Gastroesophageal sphincter (tissue), 4 donors: ENCODE results near the gene DNAJC1. TPM values are rescaled to one million over a fixed set of nuclear protein-coding genes. Genes with fewer than 3 reads are reported as not detected.

ENCODE experiments used
- ATAC-seq: fragments of 150-250 bp; one replicate; pipeline ENCODE4 v1.9.1; 2016; ENCODE audit warnings: mild to moderate bottlenecking, moderate library complexity
- H3K27ac ChIP-seq, 4 donors: fragments of 200-600 bp; sonication (generic) in 3 of 4; 1 replicate in 3 of 4; 2 replicates in 1 of 4; pipeline ENCODE4 v1.5.1; 2016 to 2019
- H3K27me3 ChIP-seq: fragments of 200-600 bp; sonication (generic); one replicate; pipeline ENCODE4 v1.5.1; 2019
- H3K36me3 ChIP-seq, 2 donors: fragments of 200-600 bp; sonication (generic); one replicate each; pipeline ENCODE4 v1.5.1; 2019; ENCODE audit warnings: control low read depth in 1 of 2
- H3K4me1 ChIP-seq, 3 donors: fragments of 200-600 bp; sonication (generic); 1 replicate in 2 of 3; 2 replicates in 1 of 3; pipeline ENCODE4 v1.5.1; 2016 to 2019; ENCODE audit warnings: control low read depth in 2 of 3
- H3K4me3 ChIP-seq, 2 donors: fragments of 200-600 bp; sonication (generic); one replicate each; pipeline ENCODE4 v1.5.1; 2019; ENCODE audit warnings: mild to moderate bottlenecking in 1 of 2, moderate library complexity in 1 of 2
- H3K9me3 ChIP-seq, 3 donors: fragments of 200-600 bp; sonication (generic); one replicate each; pipeline ENCODE4 v1.5.1; 2017 to 2019; ENCODE audit warnings: control low read depth in 2 of 3
- EP300 ChIP-seq: sonication (generic); formaldehyde crosslinking; IDR thresholded peaks from one replicate; pipeline ENCODE4 v1.6.1; 2017; ENCODE audit warnings: antibody characterized with exemption, mild to moderate bottlenecking
- POLR2A ChIP-seq, 2 donors: fragments of 450-650 bp; IDR thresholded peaks; one replicate each; pipeline ENCODE4 v1.6.1; 2017; ENCODE audit warnings: antibody characterized with exemption in 2 of 2, mild to moderate bottlenecking in 2 of 2, moderate library complexity in 1 of 2
- POLR2AphosphoS5 ChIP-seq: sonication (generic); formaldehyde crosslinking; IDR thresholded peaks from one replicate; pipeline ENCODE4 v1.6.1; 2017; ENCODE audit warnings: antibody characterized with exemption
- WGBS, 2 donors: methylation state at CpG; one replicate each; pipeline ENCODE4 v1.1.5; 2018; ENCODE audit warnings: low coverage in 1 of 2; 5-methylcytosine and 5-hydroxymethylcytosine counted together
- total RNA-seq, 4 donors: library from RNA; depleted of rRNA; stranded (reverse); fragments of >200 nt; gene quantifications; one replicate each; pipeline ENCODE4 v1.1.0, GENCODE V29; 2016
- TF ChIP-seq, protein P1 (sequence below), 4 experiments: fragments of 200-600 bp in 2 of 4; fragments of 450-650 bp in 2 of 4; sonication (generic) in 1 of 4; IDR thresholded peaks; one replicate each; pipeline ENCODE4 v1.5.1; 2017 to 2019; ENCODE audit warnings: antibody characterized with exemption in 4 of 4, mild to moderate bottlenecking in 2 of 4, moderate library complexity in 2 of 4

The DNAJC1 gene
- total RNA-seq, 4 donors from 2014 or later = 40.8 to 87.0 (median 65.4) TPM

GRCh38 chr10:21791276-21791675 is 212.3 kb downstream of the DNAJC1 start:
- WGBS, 2 donors = 100% methylated on average over 2 of the region's 2 CpGs
- Histone ChIP-seq H3K9me3 (peaks cover 0 to 5% (median 0%) of the 10 kb centered on the region in 3 donors), H3K4me3 (no peak overlapping the region), H3K4me1 (no peaks in the 10 kb centered on the region), H3K27ac (no peak overlapping the region), H3K36me3 (no peaks in the 10 kb centered on the region), H3K27me3 (no peaks in the 10 kb centered on the region)
- TF ChIP-seq, protein P1, sequence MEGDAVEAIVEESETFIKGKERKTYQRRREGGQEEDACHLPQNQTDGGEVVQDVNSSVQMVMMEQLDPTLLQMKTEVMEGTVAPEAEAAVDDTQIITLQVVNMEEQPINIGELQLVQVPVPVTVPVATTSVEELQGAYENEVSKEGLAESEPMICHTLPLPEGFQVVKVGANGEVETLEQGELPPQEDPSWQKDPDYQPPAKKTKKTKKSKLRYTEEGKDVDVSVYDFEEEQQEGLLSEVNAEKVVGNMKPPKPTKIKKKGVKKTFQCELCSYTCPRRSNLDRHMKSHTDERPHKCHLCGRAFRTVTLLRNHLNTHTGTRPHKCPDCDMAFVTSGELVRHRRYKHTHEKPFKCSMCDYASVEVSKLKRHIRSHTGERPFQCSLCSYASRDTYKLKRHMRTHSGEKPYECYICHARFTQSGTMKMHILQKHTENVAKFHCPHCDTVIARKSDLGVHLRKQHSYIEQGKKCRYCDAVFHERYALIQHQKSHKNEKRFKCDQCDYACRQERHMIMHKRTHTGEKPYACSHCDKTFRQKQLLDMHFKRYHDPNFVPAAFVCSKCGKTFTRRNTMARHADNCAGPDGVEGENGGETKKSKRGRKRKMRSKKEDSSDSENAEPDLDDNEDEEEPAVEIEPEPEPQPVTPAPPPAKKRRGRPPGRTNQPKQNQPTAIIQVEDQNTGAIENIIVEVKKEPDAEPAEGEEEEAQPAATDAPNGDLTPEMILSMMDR (IDR thresholded peaks at IDR 0.05) = no peak
- TF ChIP-seq POLR2AphosphoS5 (no peak), POLR2A (IDR thresholded peaks at IDR 0.05) (no peak), EP300 (no peak)
- no peak for ATAC-seq

GRCh38 chr10:21776883-21777282 is 226.6 kb downstream of the DNAJC1 start:
- WGBS, 2 donors = 100% methylated on average over 1 of the region's 1 CpG
- no peak for TF ChIP-seq POLR2A (IDR thresholded peaks at IDR 0.05)
- no peak for TF ChIP-seq POLR2AphosphoS5
- no peak for TF ChIP-seq EP300
- TF ChIP-seq, protein P1 (IDR thresholded peaks at IDR 0.05) = no peak
- Histone ChIP-seq H3K36me3 (peaks cover 0 to 11% of the 10 kb centered on the region in 2 donors), H3K4me1 (no peaks in the 10 kb centered on the region), H3K4me3 (no peak overlapping the region), H3K27me3 (no peaks in the 10 kb centered on the region), H3K9me3 (no peaks in the 10 kb centered on the region), H3K27ac (no peak overlapping the region)
- ATAC-seq = no peak

DNA sequence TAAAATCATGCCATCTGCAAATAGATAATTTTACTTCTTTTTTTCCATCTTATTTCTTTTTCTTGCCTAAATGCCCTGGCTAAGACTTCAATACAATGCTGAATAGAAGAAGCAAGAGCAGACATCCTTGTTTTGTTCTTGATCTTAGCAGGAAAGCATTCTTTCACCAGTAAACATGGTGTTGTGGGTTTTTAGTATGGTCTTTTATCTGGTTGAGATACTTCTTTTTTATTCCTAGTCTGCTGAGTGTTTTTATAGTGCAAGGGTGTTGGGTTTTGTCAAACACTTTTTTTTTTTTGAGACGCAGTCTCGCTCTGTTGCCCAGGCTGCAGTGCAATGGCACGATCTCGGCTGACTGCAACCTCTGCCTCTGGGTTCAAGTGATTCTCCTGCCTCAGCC is 232.3 kb downstream of the DNAJC1 start:
- peaks cover 0 to 4% of the 10 kb centered on the region in 2 donors for H3K36me3 ChIP-seq
- no peaks in the 10 kb centered on the region for H3K27me3 ChIP-seq
- no peak overlapping the region for H3K27ac ChIP-seq
- TF ChIP-seq POLR2A (IDR thresholded peaks at IDR 0.05) (no peak), POLR2AphosphoS5 (no peak), EP300 (no peak)
- TF ChIP-seq, protein P1 (IDR thresholded peaks at IDR 0.05) = no peak
- WGBS, 2 donors = 100% methylated on average over 1 to 4 of the region's 4 CpGs
- H3K9me3 ChIP-seq = no peaks in the 10 kb centered on the region
- H3K4me1 ChIP-seq = no peaks in the 10 kb centered on the region
- ATAC-seq = no peak
- H3K4me3 ChIP-seq = no peak overlapping the region

GRCh38 chr10:21769041-21769440 is 234.5 kb downstream of the DNAJC1 start:
- Histone ChIP-seq H3K4me3 (no peak overlapping the region), H3K4me1 (no peaks in the 10 kb centered on the region), H3K27ac (no peak overlapping the region), H3K27me3 (no peaks in the 10 kb centered on the region), H3K36me3 (peaks cover 0 to 9% of the 10 kb centered on the region in 2 donors), H3K9me3 (no peaks in the 10 kb centered on the region)
- ATAC-seq = no peak
- TF ChIP-seq EP300 (no peak), POLR2AphosphoS5 (no peak), POLR2A (IDR thresholded peaks at IDR 0.05) (no peak)
- TF ChIP-seq, protein P1 (IDR thresholded peaks at IDR 0.05) = no peak
- 97 to 100% methylated on average over 1 to 3 of the region's 3 CpGs for WGBS, 2 donors

GRCh38 chr10:21764466-21765189 is 238.9 kb downstream of the DNAJC1 start:
- WGBS, 2 donors = 64 to 77% methylated on average over 5 of the region's 5 CpGs
- H3K27ac ChIP-seq = no peak overlapping the region
- no peaks in the 10 kb centered on the region for H3K4me1 ChIP-seq
- H3K36me3 ChIP-seq = peaks cover 0 to 14% of the 10 kb centered on the region in 2 donors
- no peak for TF ChIP-seq POLR2AphosphoS5
- TF ChIP-seq, protein P1 (IDR thresholded peaks at IDR 0.05) = no peak
- no peak for TF ChIP-seq EP300
- TF ChIP-seq POLR2A (IDR thresholded peaks at IDR 0.05) = no peak
- no peaks in the 10 kb centered on the region for H3K9me3 ChIP-seq
- no peak for ATAC-seq
- no peaks in the 10 kb centered on the region for H3K27me3 ChIP-seq
- H3K4me3 ChIP-seq = no peak overlapping the region
